Fibroblast of skin of back (primary cell): Measurements from ENCODE around the gene C10orf53.

Experiments
- DNase-seq: peaks from one replicate; pipeline ENCODE4 v3.0.0-alpha.2; 2013

C10orf53 gene

DNA sequence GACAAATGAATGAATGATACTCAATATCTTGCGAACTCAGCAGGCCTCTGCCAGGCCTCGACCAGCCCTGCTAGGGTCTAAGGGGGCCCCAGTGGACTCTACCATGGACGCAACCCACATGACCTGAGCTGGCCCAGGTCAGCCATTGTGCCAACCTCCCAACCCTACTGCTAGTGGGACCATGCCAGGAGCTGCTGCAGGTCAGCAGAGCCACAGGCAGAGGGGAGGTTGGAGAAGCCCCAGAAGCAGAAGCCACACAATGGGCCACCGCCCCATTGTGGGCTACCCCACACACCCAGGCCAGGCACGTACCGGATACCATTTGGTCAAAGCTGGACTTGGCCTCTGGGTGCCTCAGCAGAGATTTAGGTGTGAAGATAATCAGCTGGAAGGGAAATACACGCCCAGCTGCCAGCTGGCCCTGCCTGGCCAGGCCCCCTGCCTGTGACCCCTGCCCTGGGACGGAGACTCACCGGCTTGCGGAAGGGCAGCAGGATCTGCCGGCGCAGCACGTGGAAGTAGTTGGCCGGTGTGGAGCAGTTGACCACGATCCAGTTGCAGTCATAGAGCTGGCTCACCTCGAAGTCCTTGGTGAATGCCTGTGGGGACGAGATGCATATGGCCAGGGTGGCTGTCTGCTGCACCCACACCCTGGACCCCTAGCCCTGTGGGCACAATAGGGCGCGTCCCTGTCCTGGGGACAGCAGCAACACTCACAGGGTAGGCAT, 58.2 kb downstream of the C10orf53 start:
- no peak for DNase-seq

DNA sequence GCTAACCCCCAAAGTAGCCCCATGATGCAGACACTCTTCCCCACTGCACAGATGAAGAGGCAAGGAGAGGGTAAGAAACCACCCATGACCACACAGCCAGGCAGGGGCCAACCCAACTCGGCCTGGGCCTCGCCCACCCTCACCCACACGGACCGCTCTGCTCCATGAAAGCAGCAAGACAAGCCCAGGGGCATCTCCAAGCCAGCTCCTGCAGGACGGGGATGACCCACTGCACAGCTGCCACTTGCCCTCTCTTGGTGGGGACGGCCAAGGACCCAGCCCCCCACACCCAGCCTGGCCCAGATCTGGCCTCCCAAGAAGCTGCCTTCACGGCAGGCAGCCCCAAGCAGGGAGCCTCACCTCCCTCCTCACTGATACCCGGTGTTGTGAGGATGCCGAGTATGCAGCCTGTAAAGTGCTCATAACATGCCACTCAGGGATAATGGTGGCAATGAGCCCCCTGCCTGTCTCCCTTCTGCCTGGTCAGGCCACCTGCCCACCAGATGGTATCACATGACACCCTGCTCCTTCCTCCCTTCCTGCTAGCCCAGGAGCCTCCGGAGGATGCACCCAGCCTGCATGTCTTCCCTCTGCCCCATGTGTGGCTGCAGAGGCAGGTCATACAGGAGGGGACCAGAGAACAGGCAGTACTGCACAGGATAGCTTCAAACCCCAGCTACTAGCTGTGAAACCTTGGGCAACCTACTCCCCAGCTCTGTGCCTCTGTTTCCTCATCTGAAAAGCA, 59.3 kb downstream of the C10orf53 start:
- DNase-seq: no peak

DNA sequence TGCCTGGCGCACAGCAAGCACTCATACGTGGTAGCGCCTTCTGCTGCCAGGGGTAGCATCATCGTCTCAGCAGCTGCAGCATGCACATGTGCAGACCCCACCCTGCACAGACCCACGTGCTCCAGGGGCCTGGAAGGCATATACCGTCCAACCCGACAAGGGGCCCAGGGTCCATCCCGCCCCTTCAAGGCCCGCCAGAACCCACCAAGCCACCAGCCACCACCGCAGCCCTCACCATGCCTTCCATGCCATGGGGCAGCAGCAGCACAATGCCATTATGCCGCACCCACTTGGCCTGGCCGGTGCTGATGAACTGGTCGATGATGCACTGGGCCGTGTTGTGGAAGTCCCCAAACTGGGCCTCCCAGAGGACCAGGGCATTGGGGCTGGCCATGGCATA, 60.0 kb downstream of the C10orf53 start:
- no peak for DNase-seq

DNA sequence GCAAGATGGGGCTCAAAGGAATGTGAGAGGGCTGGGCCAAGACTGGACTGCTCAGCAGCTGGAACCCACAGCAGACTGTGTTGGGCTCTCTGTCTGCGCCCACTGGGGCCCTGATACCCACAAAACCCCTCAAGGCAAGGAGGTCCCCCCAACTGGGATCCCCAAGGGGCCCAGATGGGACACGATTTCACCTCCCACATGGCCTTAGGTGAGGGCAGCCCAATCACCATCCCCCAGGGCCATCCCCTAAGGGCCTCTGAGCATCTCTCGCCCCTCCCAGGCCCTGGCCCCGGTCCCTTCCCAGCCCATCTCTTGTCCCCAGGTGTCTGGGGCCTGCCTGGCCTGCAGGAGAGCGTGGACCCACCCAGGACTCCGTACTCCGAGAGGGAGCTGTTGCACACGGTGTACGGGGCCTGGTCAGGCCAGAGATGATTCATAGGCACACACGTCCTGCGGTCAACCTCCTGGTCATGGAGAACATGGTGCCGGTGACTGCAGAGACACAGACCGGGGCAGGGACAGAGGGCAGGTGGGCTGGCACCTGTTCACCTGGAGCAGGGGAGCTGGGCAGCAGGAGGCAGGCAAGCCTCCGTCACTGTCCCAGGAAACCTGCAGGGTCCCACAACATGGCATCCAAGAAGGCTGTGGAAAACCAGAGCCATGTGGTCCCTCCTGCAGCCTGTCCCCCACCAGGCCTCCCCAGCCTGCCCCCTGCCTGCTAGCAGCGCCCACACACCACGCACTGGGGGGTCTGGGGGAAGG, 61.1 kb downstream of the C10orf53 start:
- DNase-seq: no peak

DNA sequence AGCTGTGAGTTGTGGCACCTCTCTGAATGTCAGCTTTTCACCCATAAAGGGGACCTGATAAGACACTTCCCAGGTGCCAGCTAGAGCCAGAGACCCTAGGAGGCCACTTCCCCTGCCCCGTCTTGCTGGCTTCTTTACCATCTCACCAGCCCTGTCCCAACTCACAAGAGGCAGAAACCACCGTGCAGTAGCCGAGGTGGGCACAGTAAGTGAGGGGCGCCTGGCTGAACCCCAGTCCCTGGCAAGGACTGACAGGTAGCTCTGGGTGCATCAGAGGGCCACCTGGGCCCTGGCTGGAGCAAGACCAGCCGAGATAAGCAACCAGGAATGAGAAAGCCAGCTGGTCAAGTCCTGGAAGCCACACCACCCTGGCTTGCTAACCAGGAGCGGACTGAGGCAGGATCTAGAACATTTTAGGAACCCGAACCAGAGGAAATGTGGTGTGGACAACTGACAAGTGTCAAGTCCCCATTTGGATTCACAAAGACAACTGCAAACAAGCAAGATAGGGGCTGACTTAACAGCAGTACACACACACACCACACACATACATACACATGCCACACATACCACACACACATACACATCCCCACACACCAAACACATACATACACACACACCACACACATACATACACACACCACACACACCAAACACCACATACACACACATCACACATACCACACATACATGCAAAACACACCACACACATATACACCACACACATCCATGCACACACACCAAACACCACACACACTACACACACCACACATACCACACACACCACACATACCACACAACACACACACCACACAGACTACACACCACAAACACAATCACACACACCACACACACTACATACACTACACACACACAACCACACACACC, 61.9 kb downstream of the C10orf53 start:
- no peak for DNase-seq

DNA sequence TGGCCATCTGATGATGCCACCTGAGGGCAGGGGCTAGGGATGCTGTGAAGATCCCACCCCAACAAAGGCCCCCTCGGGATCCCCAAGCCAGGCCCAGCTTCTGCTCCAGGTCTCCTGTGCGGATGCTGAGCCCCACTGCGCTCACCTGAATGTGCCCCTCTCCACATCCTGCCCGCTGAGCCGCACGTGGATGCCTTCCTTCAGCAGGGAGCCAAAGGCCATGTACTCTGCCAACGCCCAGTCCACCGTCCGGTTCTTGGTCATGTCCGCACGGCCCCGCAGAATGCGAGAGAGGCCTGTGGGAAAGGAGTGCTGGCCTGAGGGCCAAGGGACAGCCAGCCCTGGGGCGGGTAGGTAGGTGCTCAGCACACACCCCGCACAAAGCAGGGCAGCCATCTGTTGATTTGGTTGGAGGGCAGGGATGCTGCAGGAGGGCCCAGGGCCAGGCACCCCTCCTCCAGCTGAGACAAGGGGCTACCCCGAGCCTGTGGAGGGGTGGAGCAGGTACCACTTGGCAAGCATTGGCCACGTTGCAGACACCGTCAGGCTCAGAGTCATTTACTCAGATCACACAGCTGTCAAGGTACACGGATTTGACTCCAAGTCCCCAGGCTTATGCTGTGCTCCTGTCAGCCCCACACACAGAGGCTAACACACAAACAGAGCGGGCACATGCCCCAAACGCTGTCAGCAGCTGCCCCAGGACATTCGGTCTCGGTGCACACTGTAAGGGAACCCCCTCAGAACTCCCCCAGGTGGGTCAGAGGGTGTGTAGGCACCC, 63.4 kb downstream of the C10orf53 start:
- no peak for DNase-seq

DNA sequence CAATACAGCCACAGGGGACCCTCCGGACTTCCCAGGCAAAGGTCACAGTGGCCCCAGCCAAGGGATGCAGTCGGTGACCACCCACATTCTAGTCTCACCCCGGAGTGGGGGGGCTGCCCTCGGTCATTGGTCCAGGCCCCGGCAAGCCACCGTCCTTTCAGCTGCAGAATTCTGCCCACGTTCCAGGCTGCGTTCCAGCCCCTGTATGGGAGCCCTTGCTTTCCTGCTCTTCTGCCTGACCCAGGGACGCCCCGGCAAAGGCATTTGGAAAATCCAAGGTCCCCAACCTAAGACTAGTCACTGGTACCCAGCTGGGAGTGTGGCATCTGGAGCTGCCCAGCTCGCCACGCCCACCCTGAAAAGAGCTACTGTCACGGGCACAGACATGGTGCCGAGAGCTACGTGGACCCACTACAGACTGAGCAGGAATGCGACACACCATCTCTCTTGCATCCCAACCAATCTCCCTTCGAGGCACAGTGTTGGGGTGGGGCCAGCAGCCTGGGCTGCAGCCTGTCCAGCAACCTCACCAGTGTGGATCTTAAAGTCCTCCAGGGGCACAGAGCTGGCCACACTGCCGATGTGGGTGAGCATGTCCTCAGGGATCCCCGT, 64.1 kb downstream of the C10orf53 start:
- DNase-seq: no peak

DNA sequence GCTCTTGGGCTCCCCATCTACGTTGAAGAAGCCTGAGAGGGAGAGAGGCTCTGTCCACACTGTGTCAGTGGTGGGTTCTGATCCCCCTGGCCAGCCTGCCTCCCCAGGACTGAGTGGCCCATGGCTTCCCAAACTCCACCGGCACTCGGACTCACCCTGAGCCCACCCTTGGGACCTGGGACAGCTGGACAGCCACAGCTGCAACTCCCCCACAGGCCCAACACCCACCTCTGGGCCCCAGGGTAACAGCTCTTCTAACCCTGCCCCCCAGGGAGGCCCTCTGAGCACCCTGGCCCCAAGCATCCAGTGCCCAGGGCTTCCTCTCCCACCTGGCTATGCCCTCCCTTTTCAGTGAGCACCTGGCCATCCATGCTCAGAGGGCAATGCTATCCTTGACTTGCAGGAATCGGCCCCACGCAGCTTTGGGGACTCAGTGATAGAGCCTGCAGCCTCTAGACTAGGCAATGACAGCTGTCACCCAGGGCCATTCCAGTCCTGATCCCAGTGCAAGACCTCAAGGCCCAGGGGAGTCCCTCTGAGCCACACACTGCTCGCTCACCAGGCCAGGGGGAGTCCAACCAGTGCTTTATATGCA, 64.7 kb downstream of the C10orf53 start:
- DNase-seq: no peak

DNA sequence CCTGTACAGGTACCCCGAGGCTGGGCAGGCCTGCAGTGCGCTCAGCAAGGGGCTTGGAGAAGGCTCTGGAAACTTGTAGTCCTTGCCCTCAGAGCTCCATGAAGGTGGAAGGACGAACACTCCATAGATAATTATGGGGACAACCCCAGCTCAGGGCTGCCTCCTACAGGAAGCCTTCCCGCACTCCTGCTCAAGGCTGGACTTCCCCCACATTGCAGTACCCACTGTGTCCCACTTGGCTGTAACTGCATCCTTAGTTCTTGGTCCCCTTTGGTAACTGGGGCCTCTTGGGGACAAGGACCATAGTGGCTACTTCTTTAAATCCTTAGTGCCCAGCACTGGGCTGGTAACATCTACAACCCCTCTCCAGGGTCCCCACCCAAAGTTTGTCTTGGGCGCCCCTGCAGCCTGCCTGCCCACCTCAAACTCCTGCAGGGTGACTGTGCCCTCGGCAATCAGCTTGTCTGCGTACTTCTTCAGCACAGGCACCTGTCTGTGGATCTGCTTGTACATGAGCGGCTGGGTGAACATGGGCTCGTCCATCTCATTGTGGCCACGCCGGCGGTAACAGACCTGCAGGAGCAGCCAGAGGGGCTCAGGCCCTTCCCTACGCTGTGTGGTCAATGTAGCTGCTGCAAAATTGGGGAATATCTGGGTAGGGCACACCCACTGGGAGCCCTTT, 65.6 kb downstream of the C10orf53 start:
- DNase-seq: no peak

DNA sequence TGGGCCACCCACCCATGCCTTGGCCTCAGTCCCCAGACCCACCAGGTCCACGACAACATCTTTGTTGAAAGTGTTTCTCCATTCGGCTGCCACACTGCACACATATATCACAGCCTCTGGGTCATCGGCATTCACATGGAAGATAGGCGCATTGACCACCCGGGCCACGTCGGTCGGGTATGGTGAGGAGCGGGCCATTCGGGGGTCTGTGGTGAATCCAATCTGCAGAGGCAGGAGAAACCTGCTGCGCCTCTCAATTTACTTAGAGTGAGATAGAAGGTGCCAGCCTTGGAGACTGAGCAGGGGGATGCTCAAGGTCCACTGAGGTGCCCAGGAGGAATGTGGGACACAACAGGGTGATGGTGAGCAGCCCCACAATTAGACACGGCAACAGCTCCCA, 66.3 kb downstream of the C10orf53 start:
- no peak for DNase-seq

DNA sequence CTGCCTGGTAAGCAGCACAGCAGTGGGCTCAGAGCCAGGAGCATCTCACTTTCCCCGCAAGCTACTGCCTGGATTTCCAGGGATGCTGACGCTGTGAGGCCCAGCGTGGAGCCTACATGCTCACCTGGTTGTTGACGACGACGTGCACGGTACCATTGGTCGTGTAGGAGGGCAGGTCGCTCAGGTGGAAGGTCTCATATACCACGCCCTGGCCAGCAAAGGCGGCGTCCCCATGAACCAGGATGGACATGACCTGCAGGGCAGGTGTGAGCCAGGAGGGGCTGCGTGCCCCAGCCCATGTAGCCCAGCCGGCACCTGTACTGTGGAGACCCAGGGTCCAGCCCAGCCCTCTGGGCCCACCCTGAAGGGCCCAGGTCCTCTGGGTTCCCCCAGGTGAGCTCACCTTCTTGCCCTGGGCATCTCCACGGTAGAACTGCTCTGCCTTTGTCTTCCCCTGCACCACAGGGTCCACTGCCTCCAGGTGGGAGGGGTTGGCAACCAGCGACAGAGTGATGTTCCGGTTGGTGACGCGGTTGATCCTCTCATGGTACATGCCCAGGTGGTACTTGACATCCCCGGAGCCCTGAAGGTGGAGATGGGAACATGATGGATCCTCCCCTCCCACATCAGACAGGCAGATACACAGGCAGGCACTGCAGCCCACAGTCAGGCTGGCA, 67.3 kb downstream of the C10orf53 start:
- DNase-seq: no peak
